ENCODE data around the gene MAB21L2.

The MAB21L2 gene

GRCh38 chr4:150540536-150540935, 41.4 kb upstream of the MAB21L2 start:
- no peak overlapping the region for H3K4me2 ChIP-seq (ENCODE audit: low read depth, low read length, poor library complexity, severe bottlenecking)
- H3K4me3 ChIP-seq (ENCODE audit: low read length, poor library complexity, severe bottlenecking) = no peak overlapping the region
- no peak overlapping the region for H2AFZ ChIP-seq (ENCODE audit: low read length)
- H3F3A ChIP-seq (ENCODE audit: low read depth) = no peaks in the 10 kb centered on the region
- no peaks in the 10 kb centered on the region for H3K4me1 ChIP-seq (ENCODE audit: insufficient read depth, low read length, poor library complexity, severe bottlenecking)
- H3K9ac ChIP-seq (ENCODE audit: low read depth, low read length, poor library complexity, severe bottlenecking) = no peak overlapping the region
- H3K9me3 ChIP-seq (ENCODE audit: insufficient read depth, low read depth, low read length) = no peaks in the 10 kb centered on the region
- H4K20me1 ChIP-seq (ENCODE audit: insufficient read depth, low read length, poor library complexity, severe bottlenecking) = no peaks in the 10 kb centered on the region
- H3K27me3 ChIP-seq (ENCODE audit: insufficient read depth, low read length, poor library complexity, severe bottlenecking) = no peaks in the 10 kb centered on the region
- H3K36me3 ChIP-seq (ENCODE audit: insufficient read depth, low read length) = no peaks in the 10 kb centered on the region
- H3K9me2 ChIP-seq (replicated peaks; ENCODE audit: low read depth, low read length) = no peaks in the 10 kb centered on the region
- TF ChIP-seq EZH2phosphoT487 (IDR thresholded peaks at IDR 0.05; ENCODE audit: borderline replicate concordance) = no peak
- TF ChIP-seq CTCF (conservative IDR thresholded peaks at IDR 0.05; ENCODE audit: low read length) = no peak
- no peaks in the 10 kb centered on the region for H3K79me2 ChIP-seq (ENCODE audit: insufficient read depth, low read length)

GRCh38 chr4:150540959-150541360, 41.0 kb upstream of the MAB21L2 start:
- Histone ChIP-seq H4K20me1 (ENCODE audit: insufficient read depth, low read length, poor library complexity, severe bottlenecking) (no peaks in the 10 kb centered on the region), H3K27me3 (ENCODE audit: insufficient read depth, low read length, poor library complexity, severe bottlenecking) (no peaks in the 10 kb centered on the region), H3K4me3 (ENCODE audit: low read length, poor library complexity, severe bottlenecking) (no peak overlapping the region), H3K9me2 (replicated peaks; ENCODE audit: low read depth, low read length) (no peaks in the 10 kb centered on the region), H2AFZ (ENCODE audit: low read length) (no peak overlapping the region), H3F3A (ENCODE audit: low read depth) (no peaks in the 10 kb centered on the region), H3K4me2 (ENCODE audit: low read depth, low read length, poor library complexity, severe bottlenecking) (no peak overlapping the region), H3K79me2 (ENCODE audit: insufficient read depth, low read length) (no peaks in the 10 kb centered on the region), H3K9ac (ENCODE audit: low read depth, low read length, poor library complexity, severe bottlenecking) (no peak overlapping the region), H3K4me1 (ENCODE audit: insufficient read depth, low read length, poor library complexity, severe bottlenecking) (no peaks in the 10 kb centered on the region), H3K9me3 (ENCODE audit: insufficient read depth, low read depth, low read length) (no peaks in the 10 kb centered on the region), H3K36me3 (ENCODE audit: insufficient read depth, low read length) (no peaks in the 10 kb centered on the region)
- TF ChIP-seq CTCF (conservative IDR thresholded peaks at IDR 0.05; ENCODE audit: low read length) (no peak), EZH2phosphoT487 (IDR thresholded peaks at IDR 0.05; ENCODE audit: borderline replicate concordance) (no peak)

GRCh38 chr4:150541681-150542080, 40.3 kb upstream of the MAB21L2 start:
- Histone ChIP-seq H3K36me3 (ENCODE audit: insufficient read depth, low read length) (no peaks in the 10 kb centered on the region), H4K20me1 (ENCODE audit: insufficient read depth, low read length, poor library complexity, severe bottlenecking) (no peaks in the 10 kb centered on the region), H3K4me3 (ENCODE audit: low read length, poor library complexity, severe bottlenecking) (no peak overlapping the region), H3K27me3 (ENCODE audit: insufficient read depth, low read length, poor library complexity, severe bottlenecking) (no peaks in the 10 kb centered on the region), H3K9me3 (ENCODE audit: insufficient read depth, low read depth, low read length) (no peaks in the 10 kb centered on the region), H3K9me2 (replicated peaks; ENCODE audit: low read depth, low read length) (no peaks in the 10 kb centered on the region), H2AFZ (ENCODE audit: low read length) (no peak overlapping the region), H3K9ac (ENCODE audit: low read depth, low read length, poor library complexity, severe bottlenecking) (no peak overlapping the region), H3F3A (ENCODE audit: low read depth) (no peaks in the 10 kb centered on the region), H3K79me2 (ENCODE audit: insufficient read depth, low read length) (no peaks in the 10 kb centered on the region), H3K4me2 (ENCODE audit: low read depth, low read length, poor library complexity, severe bottlenecking) (no peak overlapping the region), H3K4me1 (ENCODE audit: insufficient read depth, low read length, poor library complexity, severe bottlenecking) (no peaks in the 10 kb centered on the region)
- no peak for TF ChIP-seq EZH2phosphoT487 (IDR thresholded peaks at IDR 0.05; ENCODE audit: borderline replicate concordance)
- no peak for TF ChIP-seq CTCF (conservative IDR thresholded peaks at IDR 0.05; ENCODE audit: low read length)

Data from Loucy (cell line).